ENCODE data around the gene NADSYN1. TPM values are rescaled to one million over a fixed set of nuclear protein-coding genes. Genes with fewer than 3 reads are reported as not detected.

Gene NADSYN1
- total RNA-seq, 2 experiments from 2014 or later, result 70.9 to 122 TPM

DNA sequence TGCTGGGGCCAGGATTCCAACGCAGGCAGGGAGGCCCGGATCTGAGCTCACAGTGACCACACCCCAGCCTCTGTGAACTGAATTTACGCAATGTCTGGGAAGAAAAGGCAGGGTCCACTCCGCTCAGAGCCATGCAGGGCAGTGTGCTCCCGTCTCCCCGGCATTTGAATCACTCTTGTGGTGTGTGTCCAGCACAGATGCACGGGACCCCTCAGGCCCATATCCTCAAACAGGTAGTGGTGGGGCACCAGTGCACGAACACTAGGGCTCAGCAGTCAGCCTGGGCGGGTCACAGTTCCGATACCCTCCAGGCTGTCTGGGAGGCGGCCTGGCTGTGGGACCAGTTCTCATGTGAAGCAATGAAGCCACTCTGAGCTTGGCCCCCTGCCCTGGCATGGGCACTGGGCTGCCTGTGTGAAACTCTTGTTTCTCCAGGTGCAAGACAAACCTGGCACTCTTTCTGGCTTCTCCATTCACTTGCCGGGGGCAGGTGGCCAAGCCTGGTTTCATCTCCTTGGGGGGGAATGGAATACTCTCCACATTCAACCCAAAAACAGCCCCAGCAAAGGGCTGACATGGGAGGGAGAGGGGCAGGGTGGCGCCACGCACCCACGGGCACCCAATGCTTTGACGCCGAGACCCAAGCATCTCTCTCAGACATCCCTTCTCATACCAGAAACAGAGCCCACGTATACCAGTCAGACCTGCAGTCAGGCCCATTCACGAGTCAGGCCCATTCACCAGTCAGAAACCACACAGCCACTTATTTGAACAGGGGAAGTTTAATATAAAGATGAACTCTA, 19.2 kb upstream of the NADSYN1 start:
- DNase-seq (ENCODE audit: low spot score), result no peak
- TF ChIP-seq, protein P1, sequence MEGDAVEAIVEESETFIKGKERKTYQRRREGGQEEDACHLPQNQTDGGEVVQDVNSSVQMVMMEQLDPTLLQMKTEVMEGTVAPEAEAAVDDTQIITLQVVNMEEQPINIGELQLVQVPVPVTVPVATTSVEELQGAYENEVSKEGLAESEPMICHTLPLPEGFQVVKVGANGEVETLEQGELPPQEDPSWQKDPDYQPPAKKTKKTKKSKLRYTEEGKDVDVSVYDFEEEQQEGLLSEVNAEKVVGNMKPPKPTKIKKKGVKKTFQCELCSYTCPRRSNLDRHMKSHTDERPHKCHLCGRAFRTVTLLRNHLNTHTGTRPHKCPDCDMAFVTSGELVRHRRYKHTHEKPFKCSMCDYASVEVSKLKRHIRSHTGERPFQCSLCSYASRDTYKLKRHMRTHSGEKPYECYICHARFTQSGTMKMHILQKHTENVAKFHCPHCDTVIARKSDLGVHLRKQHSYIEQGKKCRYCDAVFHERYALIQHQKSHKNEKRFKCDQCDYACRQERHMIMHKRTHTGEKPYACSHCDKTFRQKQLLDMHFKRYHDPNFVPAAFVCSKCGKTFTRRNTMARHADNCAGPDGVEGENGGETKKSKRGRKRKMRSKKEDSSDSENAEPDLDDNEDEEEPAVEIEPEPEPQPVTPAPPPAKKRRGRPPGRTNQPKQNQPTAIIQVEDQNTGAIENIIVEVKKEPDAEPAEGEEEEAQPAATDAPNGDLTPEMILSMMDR (conservative IDR thresholded peaks at IDR 0.05; ENCODE audit: low read length), result no peak
- TF ChIP-seq EZH2phosphoT487 (IDR thresholded peaks at IDR 0.05; ENCODE audit: borderline replicate concordance, low read depth, low read length), result no peak
- H3K36me3 ChIP-seq (ENCODE audit: insufficient read depth, low read length), result peaks cover 40% of the 10 kb centered on the region
- intact Hi-C loops (cut with micrococcal nuclease; ENCODE audit: unreplicated experiment), result no loop called here
- H2AFZ ChIP-seq (ENCODE audit: low read length), result no peak overlapping the region
- no TSS peak for BruUV-seq (replicated peaks)
- no peaks in the 10 kb centered on the region for H3K9me3 ChIP-seq (ENCODE audit: low read length)
- no peaks in the 10 kb centered on the region for H4K20me1 ChIP-seq (ENCODE audit: insufficient read depth, low read length)
- H3K4me1 ChIP-seq (ENCODE audit: insufficient read depth, low read length, poor library complexity, severe bottlenecking), result no peaks in the 10 kb centered on the region
- CTCF ChIA-PET (ENCODE audit: unreplicated experiment), result no interaction called here
- H3K9me2 ChIP-seq (ENCODE audit: insufficient read depth, low read length), result no peaks in the 10 kb centered on the region
- H3K27ac ChIP-seq (ENCODE audit: low read depth, low read length, poor library complexity, severe bottlenecking), result no peak overlapping the region
- H3K4me3 ChIP-seq (ENCODE audit: low read depth, low read length, poor library complexity, severe bottlenecking), result no peak overlapping the region
- H3K4me2 ChIP-seq (ENCODE audit: low read length), result no peak overlapping the region
- POLR2A ChIA-PET, result interaction anchor here (0.6 to 1.2 kb wide), 3 partner anchors 19 to 655 kb away, joined by 3 to 4 read pairs (median 3); partner anchors contain the start of gene NADSYN1
- no peaks in the 10 kb centered on the region for H3K79me2 ChIP-seq (ENCODE audit: insufficient read depth, low read depth, low read length)

DNA sequence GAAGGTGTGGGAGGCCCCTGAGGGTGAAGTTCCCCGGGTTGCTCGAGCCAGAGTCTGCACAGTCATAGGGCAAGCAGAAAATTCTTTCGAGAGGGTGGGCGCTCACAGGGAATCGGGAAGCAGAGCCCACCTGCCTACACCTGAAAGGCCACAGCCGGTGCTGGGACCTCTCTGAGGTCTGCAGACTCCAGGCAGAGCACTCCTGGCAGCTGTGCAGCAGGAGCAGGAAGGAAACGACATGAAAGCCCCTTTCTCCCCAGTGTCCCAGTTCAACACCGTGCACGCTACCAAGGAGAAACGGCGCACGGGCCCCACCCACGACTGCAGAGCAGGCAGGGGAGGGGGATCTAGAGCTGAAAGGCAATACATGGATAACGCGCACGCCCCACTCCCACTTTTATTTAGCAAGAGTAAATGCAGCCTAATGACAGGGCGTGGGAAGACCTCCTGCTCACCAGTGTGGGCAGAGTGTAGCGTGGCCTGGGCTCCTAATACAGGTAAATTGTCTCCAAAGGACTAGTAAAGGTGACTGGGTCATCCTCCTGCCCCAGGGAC, 18.4 kb upstream of the NADSYN1 start:
- CTCF ChIA-PET (ENCODE audit: unreplicated experiment), result no interaction called here
- Histone ChIP-seq H3K4me2 (ENCODE audit: low read length) (no peak overlapping the region), H4K20me1 (ENCODE audit: insufficient read depth, low read length) (no peaks in the 10 kb centered on the region), H3K4me1 (ENCODE audit: insufficient read depth, low read length, poor library complexity, severe bottlenecking) (no peaks in the 10 kb centered on the region), H3K9me2 (ENCODE audit: insufficient read depth, low read length) (no peaks in the 10 kb centered on the region), H3K79me2 (ENCODE audit: insufficient read depth, low read depth, low read length) (no peaks in the 10 kb centered on the region), H2AFZ (ENCODE audit: low read length) (no peak overlapping the region), H3K27ac (ENCODE audit: low read depth, low read length, poor library complexity, severe bottlenecking) (no peak overlapping the region), H3K36me3 (ENCODE audit: insufficient read depth, low read length) (peaks cover 48% of the 10 kb centered on the region), H3K9me3 (ENCODE audit: low read length) (no peaks in the 10 kb centered on the region), H3K4me3 (ENCODE audit: low read depth, low read length, poor library complexity, severe bottlenecking) (no peak overlapping the region)
- intact Hi-C loops (cut with micrococcal nuclease; ENCODE audit: unreplicated experiment), result no loop called here
- no peak for DNase-seq (ENCODE audit: low spot score)
- no peak for TF ChIP-seq EZH2phosphoT487 (IDR thresholded peaks at IDR 0.05; ENCODE audit: borderline replicate concordance, low read depth, low read length)
- TF ChIP-seq, protein P1 (conservative IDR thresholded peaks at IDR 0.05; ENCODE audit: low read length), result no peak
- BruUV-seq (replicated peaks), result TSS peak; percentile 58
- POLR2A ChIA-PET, result no interaction called here
